ENCODE results near the gene DDX46. TPM values are rescaled to one million over a fixed set of nuclear protein-coding genes. Genes with fewer than 3 reads are reported as not detected.
"Not testable (repeated sequence)": the region's sequence is repeated elsewhere in the genome, so short reads cannot be mapped to it uniquely, and the experiment has no call there.

The DDX46 gene
- polyA plus RNA-seq, 3 donors = 12.7 to 19.7 (median 19.3) TPM

DNA sequence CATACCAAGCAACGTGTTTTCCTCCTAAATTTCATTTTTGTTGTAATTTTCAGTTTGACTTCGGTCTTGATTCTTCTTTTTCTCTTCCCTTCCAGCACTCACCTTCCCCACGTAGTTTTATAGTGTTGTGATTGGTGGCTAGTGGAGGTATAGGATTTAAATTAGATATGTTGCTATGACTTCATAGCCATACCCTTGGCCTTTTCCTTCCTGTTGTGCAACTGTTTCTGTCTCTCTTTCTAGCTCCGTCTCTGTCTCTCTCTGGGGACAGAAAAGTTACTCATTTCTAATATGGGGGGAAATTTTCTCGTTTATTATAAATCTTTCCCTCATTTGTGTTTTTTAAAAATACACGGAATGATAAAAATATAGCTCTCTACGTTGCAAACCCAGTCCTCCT is 66.6 kb downstream of the DDX46 start:
- WGBS, 3 donors = 73 to 90% (median 76%) methylated on average over 7 of the region's 7 CpGs
- H3K27ac ChIP-seq (ENCODE audit: low read depth, low read length) = no peak overlapping the region

DNA sequence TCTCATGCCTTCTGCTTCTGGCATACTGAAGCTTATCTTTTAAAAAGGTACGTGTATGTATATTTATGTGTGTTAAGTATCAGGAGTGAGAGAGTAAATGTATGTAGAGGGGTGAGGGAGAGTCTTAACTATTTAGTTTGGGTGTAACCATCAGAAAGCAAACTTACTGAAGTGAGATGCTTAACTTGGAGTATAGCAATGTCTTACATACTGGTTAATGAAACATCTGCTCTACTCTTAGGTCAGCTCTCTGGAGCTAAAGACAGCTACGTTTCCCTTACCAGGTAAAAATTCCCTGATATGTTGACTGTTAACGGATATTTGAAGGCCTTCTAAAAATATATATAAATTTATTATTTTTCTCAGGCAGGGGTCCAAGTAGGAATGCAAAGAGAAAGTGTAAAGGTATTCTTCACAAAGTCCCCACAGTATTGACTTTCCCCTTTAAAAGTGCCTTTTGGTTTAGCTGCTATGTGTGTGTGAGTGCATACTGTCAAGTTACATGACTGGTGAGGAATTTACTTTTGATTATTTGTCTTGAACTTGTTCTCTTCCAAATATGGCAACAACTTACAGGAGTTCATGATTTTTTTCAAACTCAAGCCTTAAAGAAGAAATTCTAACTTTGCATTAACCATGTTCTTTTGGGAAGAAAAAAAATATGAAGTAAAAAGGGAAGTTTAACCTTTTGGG is 74.9 kb downstream of the DDX46 start:
- WGBS, 3 donors = 69 to 91% (median 86%) methylated on average over 3 of the region's 3 CpGs
- no peak overlapping the region for H3K27ac ChIP-seq (ENCODE audit: low read depth, low read length)

DNA sequence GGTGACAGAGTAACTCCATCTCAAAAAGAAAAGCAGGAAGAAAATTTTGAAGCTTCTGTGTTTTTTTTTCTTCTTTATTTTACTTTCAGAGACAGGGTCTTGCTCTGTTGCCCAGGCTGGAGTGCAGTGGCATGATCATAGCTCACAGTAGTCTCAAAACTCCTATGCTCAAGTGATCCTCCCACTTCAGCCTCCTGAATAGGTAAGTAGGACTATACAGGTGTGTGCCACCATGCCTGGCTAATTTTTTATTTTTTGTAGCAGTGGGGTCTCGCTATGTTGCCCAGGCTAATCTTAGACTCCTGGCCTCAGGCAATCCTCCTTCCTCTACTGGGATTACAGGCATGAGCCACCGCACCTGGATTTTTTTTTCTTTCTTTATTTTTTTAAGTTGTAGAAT is 77.0 kb downstream of the DDX46 start:
- WGBS, 3 donors = 95 to 100% (median 99%) methylated on average over 2 of the region's 2 CpGs

DNA sequence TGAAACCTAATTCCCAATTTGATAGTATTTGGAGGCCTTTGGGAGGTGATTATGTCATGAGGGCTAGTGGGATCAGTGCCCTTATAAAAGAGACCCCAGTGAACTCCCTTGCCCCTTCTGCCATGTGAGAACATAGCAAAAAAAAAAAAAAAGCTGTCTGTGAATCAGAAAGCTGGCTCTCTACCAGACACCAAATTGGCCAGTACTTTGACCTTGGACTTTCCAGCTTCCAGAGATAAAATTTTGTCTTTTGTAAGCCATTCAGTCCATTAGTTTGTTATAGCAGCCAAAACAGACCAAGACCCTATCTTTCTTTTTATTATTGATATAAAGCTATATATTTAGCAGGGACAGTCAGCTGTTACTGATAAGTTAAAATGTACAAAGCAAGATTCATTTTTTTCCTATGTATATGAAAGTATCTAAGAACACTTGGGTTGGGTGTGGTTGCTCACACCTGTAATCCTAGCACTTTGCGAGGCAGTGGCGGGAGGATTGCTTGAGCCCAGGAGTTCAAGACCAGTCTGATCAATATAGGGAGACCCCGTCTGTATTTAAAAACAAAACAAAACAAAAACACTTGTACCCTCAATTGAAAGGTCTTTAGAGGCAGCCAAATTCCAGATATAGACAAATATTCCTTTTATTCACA is 79.1 kb downstream of the DDX46 start:
- WGBS, 3 donors = 36 to 95% (median 94%) methylated on average over 3 of the region's 3 CpGs
- no peak overlapping the region for H3K27ac ChIP-seq (ENCODE audit: low read depth, low read length)

More for the DNA sequence above, 77.0 kb downstream of the DDX46 start:
- H3K27ac ChIP-seq (ENCODE audit: low read depth, low read length) = no peak overlapping the region

DNA sequence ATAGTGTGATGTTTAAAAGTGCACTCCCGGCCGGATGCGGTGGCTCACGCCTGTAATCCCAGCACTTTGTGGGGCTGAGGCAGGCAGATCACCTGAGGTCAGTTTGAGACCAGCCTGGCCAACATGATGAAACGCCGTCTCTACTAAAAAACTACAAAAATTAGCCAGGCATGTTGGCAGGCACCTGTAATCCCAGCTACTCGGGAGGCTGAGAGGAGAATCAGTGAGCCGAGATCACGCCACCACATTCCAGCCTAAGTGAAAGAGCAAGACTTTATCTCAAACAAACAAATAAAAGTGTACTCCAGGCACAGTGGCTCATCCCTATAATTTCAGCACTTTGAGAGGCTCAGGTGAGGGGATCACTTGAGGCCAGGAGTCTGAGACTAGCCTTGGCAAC is 79.8 kb downstream of the DDX46 start:
- WGBS, 3 donors = 89 to 95% (median 94%) methylated on average over 9 of the region's 9 CpGs
- not testable (repeated sequence) for H3K27ac ChIP-seq (ENCODE audit: low read depth, low read length)

DNA sequence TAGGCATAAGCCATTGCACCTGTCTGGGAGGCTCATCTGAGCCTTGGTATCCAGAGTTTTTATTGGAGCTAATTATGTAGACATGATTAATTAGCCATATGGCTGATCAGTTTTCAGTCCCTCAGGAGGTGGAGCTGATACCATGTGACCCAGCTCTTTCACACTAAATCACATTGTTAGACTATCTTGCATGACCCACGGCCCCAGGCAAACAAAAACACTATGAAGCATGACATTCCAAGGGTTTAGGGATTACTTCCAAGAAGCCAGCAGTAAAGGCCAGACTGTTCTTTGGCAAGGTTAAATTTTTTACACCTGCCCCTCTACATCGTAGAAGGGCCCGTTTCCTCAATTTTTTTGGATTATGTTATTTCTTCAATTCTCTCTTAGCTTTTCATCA is 82.2 kb downstream of the DDX46 start:
- no peak overlapping the region for H3K27ac ChIP-seq (ENCODE audit: low read depth, low read length)
- WGBS, 3 donors = 81 to 93% (median 89%) methylated on average over 3 of the region's 3 CpGs

DNA sequence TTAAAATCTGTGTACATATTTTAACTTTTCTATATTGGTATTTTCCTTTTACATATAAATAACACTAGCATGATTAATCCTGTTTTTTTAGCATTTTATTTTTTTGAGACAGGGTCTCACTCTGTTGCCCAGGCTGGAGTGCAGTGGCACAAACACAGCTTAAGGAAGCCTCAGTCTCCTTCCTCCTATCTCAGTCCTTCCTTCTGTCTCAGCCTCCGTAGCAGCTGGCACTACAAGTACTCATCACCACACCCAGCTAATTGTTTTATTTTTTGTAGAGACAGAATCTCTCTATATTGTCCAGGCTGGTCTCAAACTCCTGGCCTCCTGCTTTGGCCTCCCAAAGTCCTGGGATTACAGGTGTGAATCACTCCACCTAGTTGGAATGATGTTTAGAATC is 85.7 kb downstream of the DDX46 start:
- H3K27ac ChIP-seq (ENCODE audit: low read depth, low read length) = no peak overlapping the region
- 82 to 93% (median 86%) methylated on average over 1 of the region's 1 CpG for WGBS, 3 donors

DNA sequence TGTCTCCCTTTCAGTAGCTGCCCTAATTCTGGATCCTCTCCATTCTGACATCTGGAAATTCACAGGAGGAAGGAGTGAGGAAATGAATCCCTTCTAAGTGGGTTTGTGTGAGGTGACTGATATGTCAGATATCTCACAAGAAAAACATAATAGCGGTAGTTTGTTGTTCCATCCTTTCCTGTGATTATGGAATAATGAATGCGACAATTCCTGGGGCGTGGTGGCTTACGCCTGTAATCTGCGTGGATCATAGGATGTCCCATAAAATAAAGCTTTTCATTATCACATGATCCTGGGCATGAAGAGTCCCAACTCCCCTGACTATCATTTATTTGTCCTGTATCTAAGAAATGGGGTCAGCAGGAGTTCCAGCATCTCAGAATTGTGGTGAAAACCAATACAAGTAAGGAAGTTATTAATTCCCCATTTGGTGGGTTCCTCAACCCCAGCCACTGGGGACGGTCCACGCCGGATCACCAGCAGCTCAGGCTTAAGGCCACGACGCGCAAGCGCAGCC is 86.8 kb downstream of the DDX46 start:
- 7 to 12% (median 12%) methylated on average over 12 of the region's 12 CpGs for WGBS, 3 donors
- H3K27ac ChIP-seq (ENCODE audit: low read depth, low read length) = peak overlapping the region; percentile 38

DNA sequence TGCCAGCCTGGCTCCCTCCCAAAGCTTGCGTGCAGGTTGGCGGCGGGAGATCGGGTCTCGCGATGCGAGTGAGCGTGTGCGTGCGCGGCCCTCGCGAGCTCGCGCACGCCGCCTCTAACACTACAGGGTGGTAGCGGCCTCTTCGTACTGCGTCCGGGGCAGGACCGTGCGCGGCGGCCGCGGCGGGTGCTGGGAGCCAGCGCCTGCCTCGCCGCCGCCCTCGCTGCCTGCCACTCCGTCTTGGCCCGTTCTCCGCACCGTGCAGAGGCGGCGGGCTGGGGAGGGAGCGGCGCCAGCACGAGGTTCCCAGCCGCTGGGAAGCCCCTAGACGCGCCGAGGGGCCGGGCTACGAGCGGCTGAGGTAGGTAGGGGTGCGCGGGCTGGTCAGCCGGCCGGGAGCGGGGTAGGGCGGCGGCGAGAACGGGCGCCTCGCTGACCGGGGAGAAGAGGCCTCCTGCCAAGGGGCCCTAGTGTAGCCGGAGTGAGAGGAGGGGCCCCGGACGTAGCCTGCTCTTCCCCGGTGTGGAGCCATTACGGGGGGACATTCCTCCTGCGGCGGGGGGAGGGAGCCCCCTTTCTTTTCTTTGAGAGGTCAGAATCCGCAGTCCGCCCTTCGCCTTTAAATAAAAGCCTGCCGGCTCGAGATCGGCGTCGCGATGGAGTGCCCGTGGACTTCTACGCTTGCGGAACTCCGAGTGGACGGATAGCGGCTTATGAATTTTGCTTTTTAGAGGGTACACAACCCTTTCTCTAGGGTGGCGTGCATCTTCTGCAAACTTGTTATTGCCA is 87.5 kb downstream of the DDX46 start, which contains the start of gene C5orf24:
TSS of gene C5orf24 (plus strand) at position 117 of the 789 bp plus-strand sequence. CDS start 8,933 bp downstream, outside the sequence.
- peak within 1 kb of the TSS; percentile 92 for H3K27ac ChIP-seq (ENCODE audit: low read depth, low read length)
- 0 to 1% (median 0%) methylated on average over 72 to 84 of the region's 84 CpGs for WGBS, 3 donors

DNA sequence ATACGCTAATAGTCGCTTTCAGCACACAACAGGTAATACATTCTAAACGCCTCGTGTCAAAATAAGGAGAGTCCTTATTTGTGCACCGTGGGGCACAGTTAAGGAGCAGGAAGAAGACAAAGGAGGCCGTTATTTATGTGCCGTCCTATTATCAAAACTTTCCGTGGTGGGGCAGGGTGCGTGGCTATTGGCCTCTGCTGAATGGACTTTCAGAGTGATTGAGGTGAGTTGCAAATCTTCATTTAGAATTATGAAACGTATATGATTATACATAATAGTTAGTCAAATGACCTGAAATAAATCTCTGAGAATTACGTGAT is 88.0 kb downstream of the DDX46 start:
- H3K27ac ChIP-seq (ENCODE audit: low read depth, low read length) = peak overlapping the region; percentile 92
- WGBS, 3 donors = 0 to 2% (median 1%) methylated on average over 11 of the region's 11 CpGs

DNA sequence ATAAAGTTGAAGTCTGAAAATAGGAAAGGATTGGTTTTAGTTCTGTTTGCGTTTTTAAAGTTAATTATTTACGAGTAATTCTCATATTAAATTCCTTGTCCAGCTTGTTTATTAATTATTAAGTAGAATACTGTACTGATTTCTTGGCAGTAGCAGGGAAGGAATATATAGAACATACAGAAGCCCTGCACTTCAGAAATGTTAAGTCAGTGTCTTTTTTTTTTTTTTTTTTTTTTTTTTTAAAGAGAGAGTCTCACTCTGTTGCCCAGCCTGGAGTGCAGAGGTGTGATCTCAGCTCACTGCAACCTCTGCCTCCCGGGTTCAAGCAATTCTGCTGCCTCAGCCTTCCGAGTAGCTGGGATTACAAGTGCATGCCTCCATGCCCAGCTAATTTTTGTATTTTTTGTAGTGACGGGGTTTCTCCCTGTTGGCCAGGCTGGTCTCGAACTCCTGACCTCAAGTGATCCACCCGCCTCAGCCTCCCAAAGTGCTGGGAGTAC is 90.9 kb downstream of the DDX46 start:
- WGBS, 3 donors = 79 to 90% (median 87%) methylated on average over 7 of the region's 7 CpGs
- not testable (repeated sequence) for H3K27ac ChIP-seq (ENCODE audit: low read depth, low read length)

DNA sequence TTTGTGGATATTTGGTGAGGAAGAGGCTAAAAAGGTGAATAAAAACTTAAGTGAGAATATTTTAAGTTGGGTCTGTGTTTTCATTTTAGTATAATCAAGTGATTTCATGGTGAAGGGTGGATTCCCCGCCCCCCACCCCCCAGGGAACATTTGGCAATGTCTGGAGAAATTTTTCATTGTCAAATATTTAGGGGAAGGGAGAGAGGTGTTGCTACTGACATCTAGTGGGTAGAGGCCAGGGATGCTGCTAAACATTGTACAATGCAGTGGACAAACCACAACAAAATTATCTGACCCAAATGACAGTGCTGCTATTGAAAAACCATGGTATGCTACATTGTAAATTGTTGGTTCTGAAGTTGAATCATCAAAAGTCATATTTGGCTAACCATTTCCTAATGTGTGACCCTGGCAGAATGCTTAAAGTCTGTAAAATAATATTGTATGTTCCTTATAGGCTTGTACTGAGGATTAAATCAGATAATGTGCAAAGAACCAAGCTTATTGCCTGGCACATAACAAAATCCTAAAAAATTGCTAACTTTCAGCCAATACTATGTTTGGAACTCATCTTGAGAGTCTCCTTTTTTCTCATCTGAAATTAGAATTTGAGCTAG is 92.8 kb downstream of the DDX46 start:
- H3K27ac ChIP-seq (ENCODE audit: low read depth, low read length) = no peak overlapping the region
- WGBS, 3 donors = 29 to 54% (median 47%) methylated on average over 1 of the region's 1 CpG

DNA sequence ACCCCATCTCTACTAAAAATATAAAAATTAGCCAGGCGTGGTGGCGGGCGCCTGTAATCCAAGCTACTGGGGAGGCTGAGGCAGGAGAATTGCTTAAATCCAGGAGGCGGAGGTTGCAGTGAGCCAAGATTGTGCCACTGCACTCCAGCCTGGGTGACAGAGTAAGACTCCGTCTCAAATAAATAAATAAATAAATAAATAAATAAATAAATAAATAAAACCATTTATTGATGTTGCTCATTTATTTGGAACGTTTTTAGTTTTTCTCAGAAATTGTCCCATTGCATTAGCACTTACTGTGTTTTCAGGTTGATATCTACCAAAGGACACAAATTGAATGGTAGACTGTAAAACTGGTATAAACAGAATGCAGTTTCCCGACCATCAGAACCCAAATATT is 97.9 kb downstream of the DDX46 start:
- H3K27ac ChIP-seq (ENCODE audit: low read depth, low read length) = not testable (repeated sequence)
- WGBS, 3 donors = 92 to 96% (median 93%) methylated on average over 7 of the region's 7 CpGs

DNA sequence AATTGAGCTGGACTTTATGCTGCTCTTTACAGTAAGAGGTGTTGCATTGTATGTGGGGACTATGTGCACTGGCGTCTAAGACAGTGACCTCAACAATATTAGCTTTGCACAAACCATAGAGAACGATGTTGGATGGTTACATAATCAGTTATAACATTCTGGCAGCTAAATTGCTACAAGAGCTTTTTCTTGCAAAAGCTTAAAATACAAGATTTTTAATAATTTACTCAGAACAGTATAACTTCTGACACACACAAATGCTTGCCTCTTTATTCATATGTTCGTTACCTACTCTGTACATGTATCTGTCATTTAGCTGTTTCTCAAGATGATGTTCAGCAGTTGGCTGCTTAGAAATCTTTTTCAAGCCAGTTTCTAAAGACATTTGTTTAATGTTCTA is 98.8 kb downstream of the DDX46 start:
- no peak overlapping the region for H3K27ac ChIP-seq (ENCODE audit: low read depth, low read length)
- WGBS, 3 donors = 54 to 60% (median 58%) methylated on average over 3 of the region's 3 CpGs

DNA sequence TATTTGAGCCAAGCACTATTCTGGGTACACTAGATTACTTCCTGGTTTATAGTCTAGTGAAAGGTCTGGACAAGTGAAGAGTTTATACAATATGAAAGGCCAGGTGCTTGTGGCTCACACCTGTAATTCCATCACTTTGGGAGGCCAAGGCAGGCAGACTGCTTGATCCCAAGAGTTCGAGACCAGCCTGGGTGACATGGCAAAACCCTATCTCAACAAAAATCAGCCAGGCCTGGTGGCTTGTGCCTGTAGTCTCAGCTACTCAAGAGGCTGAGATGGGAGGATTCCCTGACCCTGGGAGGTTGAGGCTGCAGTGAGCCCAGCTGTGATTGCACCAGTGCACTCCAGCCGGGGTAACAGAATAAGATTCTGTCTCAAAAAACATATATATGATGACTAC is 106.1 kb downstream of the DDX46 start:
- no peak overlapping the region for H3K27ac ChIP-seq (ENCODE audit: low read depth, low read length)
- WGBS, 3 donors = 93 to 96% (median 94%) methylated on average over 2 of the region's 2 CpGs

DNA sequence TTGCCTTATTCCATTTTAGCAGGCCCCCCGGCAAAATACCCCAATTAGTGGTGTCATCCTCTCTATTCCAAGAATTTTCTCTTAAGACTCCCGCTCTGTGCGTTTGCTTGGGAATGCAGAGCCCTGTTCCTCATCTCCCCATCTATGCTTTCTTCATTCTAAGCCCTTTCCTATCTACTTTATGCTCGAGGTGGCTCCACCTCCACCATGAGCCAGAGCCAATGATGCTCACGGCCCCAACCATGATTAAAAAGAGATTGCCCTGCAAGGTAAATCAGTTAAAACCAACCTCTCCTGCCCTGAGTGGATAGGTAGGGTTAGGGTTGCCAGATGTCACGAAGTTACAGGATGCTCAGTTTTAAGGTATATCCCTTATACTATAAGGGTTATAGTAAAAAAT is 114.9 kb downstream of the DDX46 start:
- WGBS, 3 donors = 82 to 85% (median 84%) methylated on average over 6 of the region's 6 CpGs
- no peak overlapping the region for H3K27ac ChIP-seq (ENCODE audit: low read depth, low read length)

DNA sequence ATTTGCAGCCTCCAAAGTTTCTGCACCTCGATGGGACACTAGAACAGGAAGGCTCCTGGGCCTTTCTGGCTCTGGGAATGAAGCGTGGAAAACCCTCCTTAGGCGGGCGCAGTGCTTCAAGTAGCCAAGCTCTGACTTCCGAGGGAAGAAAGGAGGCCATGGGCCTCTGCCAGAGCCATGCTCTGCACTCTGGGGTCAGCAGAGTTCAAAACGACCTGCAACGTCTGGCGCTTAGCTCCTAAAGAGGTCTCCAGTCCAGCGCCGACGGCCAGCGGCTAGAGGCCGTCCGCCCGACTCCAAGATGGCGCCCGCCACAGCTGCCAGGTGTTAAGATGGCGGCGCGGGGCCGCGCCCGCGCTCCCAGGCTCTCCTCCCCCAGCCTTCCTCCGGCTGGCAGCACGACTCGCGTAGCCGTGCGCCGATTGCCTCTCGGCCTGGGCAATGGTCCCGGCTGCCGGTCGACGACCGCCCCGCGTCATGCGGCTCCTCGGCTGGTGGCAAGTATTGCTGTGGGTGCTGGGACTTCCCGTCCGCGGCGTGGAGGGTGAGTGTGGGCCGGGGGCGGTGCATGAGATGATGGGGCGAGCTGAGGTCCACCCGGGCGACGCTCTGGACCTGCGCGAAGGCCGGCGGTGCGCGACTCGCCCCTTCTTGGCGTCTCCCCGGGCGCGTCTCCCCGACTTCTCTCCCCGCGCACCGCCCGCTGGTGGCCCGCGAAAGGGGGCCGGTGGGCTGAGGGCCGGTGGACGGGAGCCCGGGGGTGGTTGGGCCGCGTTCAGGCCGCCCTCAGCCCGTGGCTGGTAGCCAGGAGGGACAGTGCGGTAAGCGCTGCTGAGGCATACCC is 115.6 kb downstream of the DDX46 start, which contains the start of gene TXNDC15:
TSS of gene TXNDC15 (plus strand) at position 385 of the 844 bp plus-strand sequence. CDS start at position 442, 57 bp downstream.
- H3K27ac ChIP-seq (ENCODE audit: low read depth, low read length) = peak within 1 kb of the TSS; percentile 68
- 2 to 4% (median 2%) methylated on average over 73 to 79 of the region's 79 CpGs for WGBS, 3 donors

Data from adipose tissue (tissue), 3 donors.